IMR-90 (cell line): ENCODE measurements around the gene NANS. TPM values are rescaled to one million over a fixed set of nuclear protein-coding genes. Genes with fewer than 3 reads are reported as not detected.

Experiments
- ATAC-seq: fragments of 200-7000 bp; cut with Tn5 transposase; 2 replicates; pipeline ENCODE4 v1.9.1; 2020; ENCODE audit warnings: low read depth, mild to moderate bottlenecking, moderate library complexity
- BruUV-seq: library from RNA; stranded (reverse); fragments of 400-500 nt; replicated peaks from 2 replicates; lab custom pipeline; 2021; lab: Mats Ljungman, UMichigan
- CTCF ChIA-PET: fragments of 300-600 bp; formaldehyde crosslinking; extraction: SDS; loops from one replicate; lab custom pipeline; 2021; ENCODE audit warnings: antibody characterized with exemption; lab: Yijun Ruan, JAX
- POLR2A ChIA-PET: fragments of 300-600 bp; sonication (Branson Sonifier 250); formaldehyde crosslinking; loops from one replicate; lab custom pipeline; 2022; ENCODE audit warnings: antibody characterized with exemption; ENCODE audit not compliant: unreplicated experiment; lab: Charles Lee
- DNase-seq: peaks from one replicate; pipeline ENCODE4 v3.0.0; 2013
- H2AFZ ChIP-seq: replicated peaks from 2 replicates; pipeline ENCODE3; 2013; ENCODE audit warnings: low read length, mild to moderate bottlenecking; ENCODE audit not compliant: poor library complexity
- H2AK5ac ChIP-seq: 2 replicates; pipeline ENCODE4 v1.6.1; 2013; ENCODE audit warnings: low read depth, low read length, inconsistent platforms
- H2AK9ac ChIP-seq: replicated peaks from 2 replicates; pipeline ENCODE3; 2013; ENCODE audit warnings: mild to moderate bottlenecking, low read depth, low read length, moderate library complexity; ENCODE audit not compliant: poor library complexity
- H2BK120ac ChIP-seq: 2 replicates; pipeline ENCODE4 v1.6.1; 2013; ENCODE audit warnings: low read depth, low read length, inconsistent platforms
- H2BK15ac ChIP-seq: 3 replicates; pipeline ENCODE4 v1.6.1; 2013; ENCODE audit warnings: low read depth, low read length, inconsistent platforms
- H2BK20ac ChIP-seq: 2 replicates; pipeline ENCODE4 v1.6.1; 2013; ENCODE audit warnings: low read depth, mild to moderate bottlenecking, inconsistent platforms, low read length, moderate library complexity
- H2BK5ac ChIP-seq: 2 replicates; pipeline ENCODE4 v1.6.1; 2013; ENCODE audit warnings: mild to moderate bottlenecking, low read depth, low read length, inconsistent platforms; ENCODE audit not compliant: poor library complexity, severe bottlenecking
- H3K14ac ChIP-seq: replicated peaks from 2 replicates; pipeline ENCODE4 v1.6.1; 2013; ENCODE audit warnings: low read depth, low read length, inconsistent platforms
- H3K18ac ChIP-seq: 2 replicates; pipeline ENCODE4 v1.6.1; 2013; ENCODE audit warnings: low read depth, low read length, control low read depth
- H3K23ac ChIP-seq: 2 replicates; pipeline ENCODE4 v1.6.1; 2013; ENCODE audit warnings: low read depth, low read length, inconsistent platforms
- H3K27ac ChIP-seq: 2 replicates; pipeline ENCODE4 v1.5.1; 2013; ENCODE audit warnings: mild to moderate bottlenecking, control low read depth, low read length; ENCODE audit not compliant: insufficient read depth
- H3K27me3 ChIP-seq: 2 replicates; pipeline ENCODE4 v1.6.1; 2013; ENCODE audit warnings: low read length; ENCODE audit not compliant: control insufficient read depth, insufficient read depth
- H3K36me3 ChIP-seq: 2 replicates; pipeline ENCODE4 v1.6.1; 2013; ENCODE audit warnings: low read length, mixed read lengths; ENCODE audit not compliant: control insufficient read depth, insufficient read depth
- H3K4ac ChIP-seq: 2 replicates; pipeline ENCODE4 v1.6.1; 2013; ENCODE audit warnings: low read depth, low read length, inconsistent platforms
- H3K4me1 ChIP-seq: 2 replicates; pipeline ENCODE4 v1.6.1; 2013; ENCODE audit warnings: low read length, mixed read lengths; ENCODE audit not compliant: control insufficient read depth, insufficient read depth
- H3K4me2 ChIP-seq: 2 replicates; pipeline ENCODE4 v1.6.1; 2013; ENCODE audit warnings: low read depth, mild to moderate bottlenecking, control low read depth, low read length, moderate library complexity
- H3K4me3 ChIP-seq: 2 replicates; pipeline ENCODE4 v1.5.1; 2013; ENCODE audit warnings: low read depth, mild to moderate bottlenecking, control low read depth, low read length, moderate library complexity; ENCODE audit not compliant: insufficient read depth
- H3K56ac ChIP-seq: 2 replicates; pipeline ENCODE4 v1.6.1; 2013; ENCODE audit warnings: low read length, inconsistent platforms; ENCODE audit not compliant: insufficient read depth; ENCODE audit errors: extremely low read depth
- H3K79me1 ChIP-seq, 2 experiments: 2 replicates each; pipeline ENCODE4 v1.6.1; 2013; ENCODE audit warnings: low read length in 2 of 2, inconsistent platforms in 1 of 2, low read depth in 1 of 2
- H3K9ac ChIP-seq: 2 replicates; pipeline ENCODE4 v1.6.1; 2013; ENCODE audit warnings: low read depth, low read length, control low read depth
- H3K9me1 ChIP-seq: 2 replicates; pipeline ENCODE4 v1.6.1; 2013; ENCODE audit warnings: low read length, inconsistent platforms; ENCODE audit not compliant: insufficient read depth
- H3K9me3 ChIP-seq: 2 replicates; pipeline ENCODE4 v1.6.1; 2013; ENCODE audit warnings: low read length; ENCODE audit not compliant: control insufficient read depth, insufficient read depth
- H4K20me1 ChIP-seq: 2 replicates; pipeline ENCODE4 v1.6.1; 2013; ENCODE audit warnings: low read length, inconsistent platforms; ENCODE audit not compliant: insufficient read depth
- H4K5ac ChIP-seq: 2 replicates; pipeline ENCODE4 v1.6.1; 2013; ENCODE audit warnings: mild to moderate bottlenecking, low read depth, low read length, control low read depth
- H4K8ac ChIP-seq, 2 experiments: 2 replicates each; pipeline ENCODE4 v1.6.1; 2013; ENCODE audit warnings: low read depth in 2 of 2, low read length in 2 of 2, control low read depth in 1 of 2, inconsistent platforms in 1 of 2
- H4K91ac ChIP-seq: 2 replicates; pipeline ENCODE4 v1.6.1; 2013; ENCODE audit warnings: low read depth, low read length, inconsistent platforms; ENCODE audit not compliant: insufficient read depth
- BHLHE40 ChIP-seq: fragments of 150-350 bp; IDR thresholded peaks from 2 replicates; pipeline ENCODE4 v1.6.1; 2016; ENCODE audit warnings: mild to moderate bottlenecking, low read depth, low read length
- CEBPB ChIP-seq: IDR thresholded peaks from 2 replicates; pipeline ENCODE4 v1.6.1; 2012; ENCODE audit warnings: low read depth, low read length, improper control_type of control experiment
- ELK1 ChIP-seq: fragments of 150-350 bp; IDR thresholded peaks from 2 replicates; pipeline ENCODE4 v1.6.1; 2016; ENCODE audit warnings: low read depth, mild to moderate bottlenecking, low read length, moderate library complexity, borderline replicate concordance
- FOS ChIP-seq: fragments of 150-350 bp; IDR thresholded peaks from 2 replicates; pipeline ENCODE4 v1.6.1; 2016; ENCODE audit warnings: low read depth, low read length
- NFE2L2 ChIP-seq: fragments of 150-350 bp; IDR thresholded peaks from 2 replicates; pipeline ENCODE4 v1.6.1; 2016; ENCODE audit warnings: low read depth, mild to moderate bottlenecking, low read length
- POLR2A ChIP-seq: IDR thresholded peaks from 2 replicates; pipeline ENCODE4 v1.6.1; 2012; ENCODE audit warnings: mild to moderate bottlenecking, low read depth, low read length
- RFX5 ChIP-seq: IDR thresholded peaks from 2 replicates; pipeline ENCODE4 v1.8.0; 2012; ENCODE audit warnings: low read depth, mild to moderate bottlenecking, low read length, moderate library complexity
- WGBS, 2 experiments: methylation state at CpG; one replicate each; pipeline versions ENCODE4 v1.1.5 to v1.1.7; 2013; ENCODE audit warnings: missing lambda C conversion rate in 2 of 2; ENCODE audit not compliant: insufficient read length in 1 of 2; ENCODE audit errors: extremely low coverage in 2 of 2; 5-methylcytosine and 5-hydroxymethylcytosine counted together
- dilution Hi-C: fragments of 300-500 bp; cut with HindIII; formaldehyde crosslinking; loops from one replicate; pipeline ENCODE4 v1.14.3; 2018; ENCODE audit warnings: low sequenced_read_pairs; ENCODE audit not compliant: unreplicated experiment
- in situ Hi-C: fragments of 300-500 bp; cut with MboI; formaldehyde crosslinking; loops from 3 replicates; pipeline ENCODE4 v1.14.3; 2019; ENCODE audit warnings: low sequenced_read_pairs, inconsistent platforms, mixed read lengths
- intact Hi-C: fragments of 100-400 bp; cut with micrococcal nuclease; formaldehyde crosslinking; loops from 2 replicates; pipeline ENCODE4 v1.10.0; 2022
- polyA plus RNA-seq, 3 experiments: library from polyadenylated mRNA; depleted of rRNA; stranded (reverse); fragments of >200 nt; gene quantifications; 2 replicates each; pipeline ENCODE4 v1.2.3, GENCODE V29; 2012; ENCODE audit warnings: low replicate concordance in 1 of 3
- total RNA-seq: library from RNA; depleted of rRNA; stranded (reverse); fragments of >200 nt; gene quantifications from 2 replicates; pipeline ENCODE4 v1.2.3, GENCODE V29; 2012
- TF ChIP-seq, protein P1 (sequence below): fragments of 150-350 bp; IDR thresholded peaks from 2 replicates; pipeline ENCODE4 v1.6.1; 2017; ENCODE audit warnings: mild to moderate bottlenecking, antibody characterized with exemption, low read length, low read depth
- TF ChIP-seq, protein P2 (sequence below): conservative IDR thresholded peaks from 2 replicates; pipeline ENCODE4 v1.5.1; 2012; ENCODE audit warnings: mild to moderate bottlenecking, low read depth, low read length, improper control_type of control experiment

NANS gene
- total and polyA plus RNA-seq, 2 of the 4 experiments (the other 2 are of a cell fraction): 210 to 306 TPM

- H2BK5ac ChIP-seq: no peak overlapping the region
- intact Hi-C loops: no loop called here
- POLR2A ChIA-PET: no interaction called here
Observed at GRCh38 chr9:98046180-98046543, 10.4 kb upstream of the NANS start.

More at GRCh38 chr9:98046180-98046543, 10.4 kb upstream of the NANS start:
- in situ Hi-C loops: no loop called here
- Histone ChIP-seq H4K91ac (no peak overlapping the region), H3K9me1 (no peaks in the 10 kb centered on the region), H3K9me3 (no peaks in the 10 kb centered on the region), H3K79me1 (no peaks in the 10 kb centered on the region), H3K27ac (no peak overlapping the region), H3K4me2 (no peak overlapping the region), H3K9ac (no peak overlapping the region), H2BK20ac (no peak overlapping the region), H2BK15ac (no peak overlapping the region), H3K27me3 (no peaks in the 10 kb centered on the region), H2AK9ac (no peak overlapping the region), H2BK120ac (no peak overlapping the region), H2AK5ac (no peak overlapping the region), H3K14ac (no peak overlapping the region), H4K8ac (no peak overlapping the region), H2AFZ (no peak overlapping the region), H3K4me1 (no peaks in the 10 kb centered on the region), H3K18ac (no peak overlapping the region), H3K23ac (no peak overlapping the region), H3K36me3 (no peaks in the 10 kb centered on the region), H3K4ac (no peak overlapping the region), H3K56ac (no peak overlapping the region), H4K5ac (no peak overlapping the region), H4K20me1 (no peaks in the 10 kb centered on the region), H3K4me3 (no peak overlapping the region)
- no peak for DNase-seq
- CTCF ChIA-PET: no interaction called here
- TF ChIP-seq CEBPB: no peak
- no peak for TF ChIP-seq FOS
- no peak for TF ChIP-seq BHLHE40
- TF ChIP-seq, protein P1, sequence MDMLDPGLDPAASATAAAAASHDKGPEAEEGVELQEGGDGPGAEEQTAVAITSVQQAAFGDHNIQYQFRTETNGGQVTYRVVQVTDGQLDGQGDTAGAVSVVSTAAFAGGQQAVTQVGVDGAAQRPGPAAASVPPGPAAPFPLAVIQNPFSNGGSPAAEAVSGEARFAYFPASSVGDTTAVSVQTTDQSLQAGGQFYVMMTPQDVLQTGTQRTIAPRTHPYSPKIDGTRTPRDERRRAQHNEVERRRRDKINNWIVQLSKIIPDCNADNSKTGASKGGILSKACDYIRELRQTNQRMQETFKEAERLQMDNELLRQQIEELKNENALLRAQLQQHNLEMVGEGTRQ: no peak
- TF ChIP-seq, protein P2, sequence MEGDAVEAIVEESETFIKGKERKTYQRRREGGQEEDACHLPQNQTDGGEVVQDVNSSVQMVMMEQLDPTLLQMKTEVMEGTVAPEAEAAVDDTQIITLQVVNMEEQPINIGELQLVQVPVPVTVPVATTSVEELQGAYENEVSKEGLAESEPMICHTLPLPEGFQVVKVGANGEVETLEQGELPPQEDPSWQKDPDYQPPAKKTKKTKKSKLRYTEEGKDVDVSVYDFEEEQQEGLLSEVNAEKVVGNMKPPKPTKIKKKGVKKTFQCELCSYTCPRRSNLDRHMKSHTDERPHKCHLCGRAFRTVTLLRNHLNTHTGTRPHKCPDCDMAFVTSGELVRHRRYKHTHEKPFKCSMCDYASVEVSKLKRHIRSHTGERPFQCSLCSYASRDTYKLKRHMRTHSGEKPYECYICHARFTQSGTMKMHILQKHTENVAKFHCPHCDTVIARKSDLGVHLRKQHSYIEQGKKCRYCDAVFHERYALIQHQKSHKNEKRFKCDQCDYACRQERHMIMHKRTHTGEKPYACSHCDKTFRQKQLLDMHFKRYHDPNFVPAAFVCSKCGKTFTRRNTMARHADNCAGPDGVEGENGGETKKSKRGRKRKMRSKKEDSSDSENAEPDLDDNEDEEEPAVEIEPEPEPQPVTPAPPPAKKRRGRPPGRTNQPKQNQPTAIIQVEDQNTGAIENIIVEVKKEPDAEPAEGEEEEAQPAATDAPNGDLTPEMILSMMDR: no peak
- no peak for TF ChIP-seq ELK1
- TF ChIP-seq RFX5: no peak
- no peak for TF ChIP-seq NFE2L2
- TF ChIP-seq POLR2A: no peak
- ATAC-seq: no peak
- BruUV-seq: no TSS peak
- 100% methylated on average over 2 of the region's 9 CpGs; no CpG with 5 or more reads in 1 of the 2 experiments for WGBS, 2 experiments
- dilution Hi-C loops: no loop called here
